Fibroblast of lung (primary cell): Measurements from ENCODE around the gene HNMT.
"Not testable (repeated sequence)": the region's sequence is repeated elsewhere in the genome, so short reads cannot be mapped to it uniquely, and the experiment has no call there.

Experiments used
- CTCF ChIP-seq, 2 donors: IDR thresholded peaks in 1 of 2; conservative IDR thresholded peaks in 1 of 2; 1 replicate in 1 of 2; 2 replicates in 1 of 2; pipeline ENCODE4 v1.5.1; 2011 to 2012; ENCODE audit warnings: low read length in 2 of 2, control low read depth in 1 of 2, inconsistent platforms in 1 of 2, low read depth in 1 of 2, mild to moderate bottlenecking in 1 of 2
- EZH2 ChIP-seq: IDR thresholded peaks from 2 replicates; pipeline ENCODE4 v1.5.1; 2012; ENCODE audit warnings: low read length, control low read depth, mild to moderate bottlenecking; ENCODE audit errors: missing control alignments

GRCh38 chr2:137971259-137971658 lies 7.0 kb downstream of the HNMT start:
- not testable (repeated sequence) for TF ChIP-seq EZH2; CTCF (conservative IDR thresholded peaks at IDR 0.05 in 1 of 2, IDR thresholded peaks at IDR 0.05 in 1 of 2; ENCODE audit: low read depth in 1 of 2, low read length in 2 of 2)
